Measurements from ENCODE around the gene STAU1.
A peak's percentile ranks its signal among the peaks of the same experiment; 100 is the strongest.
"Not testable (repeated sequence)": the region's sequence is repeated elsewhere in the genome, so short reads cannot be mapped to it uniquely, and the experiment has no call there.

Gene STAU1

DNA sequence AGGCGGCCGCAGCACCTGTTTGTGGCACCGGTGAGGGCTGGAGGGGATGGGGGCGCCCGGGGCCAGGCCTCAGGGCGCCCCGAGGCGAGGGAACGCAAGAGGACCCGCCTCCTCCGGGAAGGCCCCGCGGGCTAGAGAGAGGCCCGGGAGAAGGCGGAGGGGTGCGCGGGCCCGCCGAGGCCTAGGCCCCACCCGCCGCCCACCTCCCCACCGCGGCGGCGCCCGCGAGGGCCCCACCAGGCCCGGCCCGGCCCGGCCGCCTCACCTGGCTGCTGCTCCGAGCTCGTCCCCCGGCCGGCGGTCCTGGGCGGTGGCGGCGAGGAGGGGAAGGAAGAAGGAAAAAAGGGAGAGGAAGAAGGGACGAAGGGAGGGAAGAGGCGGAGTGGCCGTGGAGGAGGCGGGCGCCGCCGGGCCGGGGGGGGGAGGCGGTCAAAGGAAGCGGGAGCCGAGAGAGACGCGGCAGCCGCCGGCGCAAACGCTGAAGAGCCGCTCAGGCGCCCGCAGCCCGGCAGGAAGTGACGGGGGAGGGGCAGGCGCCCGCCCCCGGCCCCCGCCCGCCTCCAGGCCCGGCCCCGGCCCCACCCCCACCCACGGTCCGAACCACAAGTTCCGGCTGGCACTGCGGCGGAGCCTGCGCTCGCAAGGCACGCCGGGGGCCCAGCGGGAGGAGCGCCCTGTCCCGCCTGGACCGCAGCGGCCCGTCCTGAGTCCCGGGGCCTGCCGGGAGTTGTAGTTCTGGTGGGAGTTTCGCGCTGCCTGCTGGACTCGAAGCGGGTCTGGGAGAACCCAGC is at the start of gene STAU1:
TSS of gene STAU1 (minus strand) at position 484 of the 791 bp plus-strand sequence. CDS start 22,133 bp downstream, outside the sequence.
- peak; percentile 69 for DNase-seq

DNA sequence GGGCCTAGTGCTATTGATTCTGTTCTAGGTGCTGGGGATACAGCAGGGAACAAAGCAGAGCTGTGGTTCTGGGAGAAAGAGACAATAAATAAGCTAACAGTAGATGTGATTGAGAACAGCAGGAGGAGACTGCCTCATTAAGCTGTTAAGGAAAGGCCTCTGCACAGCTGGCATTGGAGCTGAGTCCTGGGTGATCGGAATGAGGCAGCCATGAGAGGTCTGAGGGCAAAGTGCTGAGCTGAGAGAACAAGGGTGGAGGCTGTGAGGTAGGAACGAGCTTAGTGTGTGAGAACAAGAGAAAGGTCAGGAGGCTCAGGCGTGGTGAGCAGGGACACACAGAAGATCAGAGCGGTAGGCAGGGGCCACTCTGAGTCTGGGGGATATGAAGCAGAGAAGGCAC is 49.4 kb upstream of the STAU1 start:
- no peak for DNase-seq

- DNase-seq: no peak
Measured at GRCh38 chr20:49236301-49236700, 48.2 kb upstream of the STAU1 start.

DNA sequence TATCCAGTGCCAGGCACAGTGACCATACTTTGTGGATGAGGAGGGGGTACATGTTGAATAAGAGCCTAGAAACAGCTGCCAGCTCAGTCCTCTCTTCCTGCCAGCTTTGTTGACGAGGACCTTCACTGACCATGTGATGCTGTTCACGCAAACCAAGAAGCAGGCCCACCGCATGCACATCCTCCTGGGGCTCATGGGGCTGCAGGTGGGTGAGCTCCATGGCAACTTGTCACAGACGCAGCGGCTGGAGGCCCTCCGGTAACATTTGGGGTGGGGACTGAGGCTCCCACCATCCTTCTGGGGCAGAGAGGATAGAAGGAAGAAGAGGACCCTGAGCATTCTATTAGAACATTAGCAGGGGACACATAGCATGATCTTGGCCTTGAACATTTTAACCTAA is 46.7 kb upstream of the STAU1 start:
- DNase-seq: no peak

- DNase-seq: no peak
Measured at GRCh38 chr20:49233226-49233625, 45.1 kb upstream of the STAU1 start.

- no peak for DNase-seq
Measured at GRCh38 chr20:49231471-49231870, 43.3 kb upstream of the STAU1 start.

DNA sequence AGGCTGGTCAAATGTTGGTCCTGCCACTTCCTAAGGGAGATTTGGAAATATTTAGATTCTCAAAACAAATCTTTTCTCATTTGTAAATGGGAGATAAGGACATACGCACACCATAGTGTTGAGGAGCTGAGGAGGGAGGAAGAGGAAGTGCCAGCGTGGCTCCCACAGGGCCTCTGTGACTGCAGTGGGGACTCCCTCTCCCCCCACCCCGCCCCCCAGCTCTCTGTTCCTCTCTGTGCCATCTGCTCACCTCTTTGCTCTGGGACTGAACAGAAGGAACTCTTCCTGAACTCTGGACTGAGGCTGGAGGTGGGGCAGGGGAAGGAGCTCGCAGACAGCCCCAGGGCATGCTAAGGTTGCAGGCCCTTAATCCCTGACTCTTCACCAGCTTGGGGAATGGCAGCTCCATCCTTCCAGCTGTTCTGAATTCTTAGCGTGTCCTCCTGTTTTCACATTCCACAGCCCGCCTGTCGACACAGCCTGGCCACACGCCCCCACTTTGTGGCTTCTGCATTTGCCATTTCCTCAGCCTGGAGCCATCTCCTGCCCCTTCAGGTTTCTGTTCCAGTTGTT is 42.5 kb upstream of the STAU1 start:
- DNase-seq: no peak

- peak; percentile 51 for DNase-seq
Measured at GRCh38 chr20:49230021-49230420, 41.9 kb upstream of the STAU1 start.

DNA sequence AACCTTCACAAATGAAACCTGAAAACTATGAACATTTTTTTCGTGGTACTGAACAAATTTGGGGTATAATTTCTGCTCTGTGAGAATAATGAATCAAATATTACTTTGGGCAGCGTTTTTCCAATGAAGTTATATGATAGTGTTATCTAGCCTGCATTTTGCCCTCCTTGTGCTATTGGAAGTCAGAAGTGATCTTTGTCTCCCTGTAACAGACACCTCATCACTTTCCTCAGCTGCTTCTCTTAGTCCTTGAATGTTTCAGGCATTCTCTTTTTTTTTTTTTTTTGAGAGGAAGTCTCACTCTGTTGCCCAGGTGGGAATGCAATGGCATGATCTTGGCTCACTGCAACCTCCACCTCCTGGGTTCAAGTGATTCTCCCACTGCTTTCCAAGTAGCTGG is 41.2 kb upstream of the STAU1 start:
- DNase-seq: no peak

DNA sequence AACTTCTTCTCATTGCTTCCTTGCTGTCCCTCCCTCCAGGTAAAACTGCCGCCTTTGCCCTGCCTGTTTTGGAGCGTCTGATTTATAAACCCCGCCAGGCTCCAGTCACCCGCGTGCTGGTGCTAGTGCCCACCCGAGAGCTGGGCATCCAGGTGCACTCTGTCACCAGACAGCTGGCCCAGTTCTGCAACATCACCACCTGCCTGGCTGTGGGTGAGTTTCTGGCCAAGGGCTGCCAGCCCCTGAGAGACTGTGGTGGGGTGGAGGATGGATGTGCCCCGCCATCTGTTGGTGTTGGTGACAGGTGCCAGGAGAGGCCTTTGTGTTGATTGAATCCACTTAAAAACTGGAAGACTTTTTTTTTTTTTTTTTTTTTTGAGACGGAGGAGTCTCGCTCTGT is 40.5 kb upstream of the STAU1 start:
- no peak for DNase-seq

DNA sequence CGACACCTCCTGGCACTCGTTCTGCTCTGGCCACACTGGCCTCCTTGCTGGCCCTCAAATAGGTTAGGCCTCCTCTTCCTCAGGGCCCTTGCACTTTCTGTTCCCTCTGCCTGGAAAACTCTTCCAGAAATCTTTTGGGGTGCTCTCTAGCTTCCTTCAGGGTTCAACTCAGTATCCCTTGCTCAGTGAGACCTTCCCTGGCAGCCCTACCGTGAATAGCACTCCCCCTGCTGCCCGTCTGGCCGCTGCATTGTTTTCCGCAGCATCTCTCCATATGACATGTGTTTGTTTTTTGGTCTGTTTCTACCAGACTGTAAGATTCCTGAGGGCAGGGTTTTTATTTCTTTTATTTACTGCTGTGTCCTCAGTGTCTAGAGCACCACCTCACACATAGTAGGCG is 37.8 kb upstream of the STAU1 start:
- DNase-seq: no peak

- no peak for DNase-seq
Measured at GRCh38 chr20:49219924-49220831, 32.0 kb upstream of the STAU1 start.

GRCh38 chr20:49219091-49219923 is 31.2 kb upstream of the STAU1 start, which contains the start of gene DDX27:
TSS of gene DDX27 (plus strand) at chr20:49219416. CDS start at chr20:49219449, 33 bp downstream.
- peak; percentile 94 for DNase-seq

DNA sequence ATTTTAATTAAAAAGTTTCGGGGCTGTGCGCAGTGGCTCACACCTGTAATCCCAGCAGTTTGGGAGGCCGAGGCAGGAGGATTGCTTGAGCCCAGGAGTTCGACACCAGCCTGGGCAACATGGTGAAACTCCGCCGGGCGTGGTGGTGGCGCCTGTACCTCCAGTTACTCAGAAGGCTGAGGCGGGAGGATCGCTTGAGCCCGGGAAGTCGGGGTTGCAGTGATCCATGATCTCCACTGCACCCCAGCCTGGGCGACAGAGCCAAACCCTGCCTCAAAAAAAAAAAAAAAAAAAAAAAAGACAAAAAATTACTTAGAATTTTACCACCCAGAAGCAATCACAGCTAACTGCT is 30.6 kb upstream of the STAU1 start:
- DNase-seq: not testable (repeated sequence)

GRCh38 chr20:49216991-49217578 is 29.0 kb upstream of the STAU1 start:
- DNase-seq: peak; percentile 14

- no peak for DNase-seq
Measured at GRCh38 chr20:49215232-49215631, 27.1 kb upstream of the STAU1 start.

DNA sequence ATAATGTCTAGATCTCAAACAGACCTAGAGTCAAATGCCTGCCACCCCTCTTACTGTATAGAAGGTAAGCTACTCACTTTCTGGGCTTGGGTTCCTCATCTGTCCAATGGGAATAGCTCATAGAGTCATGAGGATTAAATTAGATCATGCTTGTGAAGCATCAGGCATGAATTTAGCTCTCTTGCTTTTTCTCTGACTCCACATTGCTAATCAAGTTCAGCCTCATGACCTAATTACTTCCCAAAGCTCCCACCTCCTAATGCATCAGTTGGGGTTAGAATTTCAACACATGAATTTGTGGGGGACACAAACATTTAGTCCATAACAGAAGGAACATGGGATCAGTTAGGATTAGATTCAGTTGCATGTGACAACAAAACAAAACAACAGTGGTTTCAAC is 26.4 kb upstream of the STAU1 start:
- DNase-seq: no peak

DNA sequence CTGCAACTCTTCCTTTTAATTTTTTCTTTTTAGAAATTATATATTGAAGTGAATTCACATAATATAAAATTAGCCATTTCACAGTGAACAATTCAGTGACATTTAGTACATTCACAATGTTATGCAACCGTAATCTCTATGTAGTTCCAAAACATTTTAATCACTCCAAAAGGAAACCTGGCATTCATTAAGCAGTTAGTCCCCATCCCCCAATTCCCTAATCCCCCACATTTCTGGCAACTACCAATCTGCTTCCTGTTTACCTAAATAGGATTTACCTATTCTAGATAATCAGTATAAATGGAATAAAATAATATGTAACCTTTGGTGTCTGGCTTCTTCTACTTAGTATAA is 22.6 kb upstream of the STAU1 start:
- no peak for DNase-seq

DNA sequence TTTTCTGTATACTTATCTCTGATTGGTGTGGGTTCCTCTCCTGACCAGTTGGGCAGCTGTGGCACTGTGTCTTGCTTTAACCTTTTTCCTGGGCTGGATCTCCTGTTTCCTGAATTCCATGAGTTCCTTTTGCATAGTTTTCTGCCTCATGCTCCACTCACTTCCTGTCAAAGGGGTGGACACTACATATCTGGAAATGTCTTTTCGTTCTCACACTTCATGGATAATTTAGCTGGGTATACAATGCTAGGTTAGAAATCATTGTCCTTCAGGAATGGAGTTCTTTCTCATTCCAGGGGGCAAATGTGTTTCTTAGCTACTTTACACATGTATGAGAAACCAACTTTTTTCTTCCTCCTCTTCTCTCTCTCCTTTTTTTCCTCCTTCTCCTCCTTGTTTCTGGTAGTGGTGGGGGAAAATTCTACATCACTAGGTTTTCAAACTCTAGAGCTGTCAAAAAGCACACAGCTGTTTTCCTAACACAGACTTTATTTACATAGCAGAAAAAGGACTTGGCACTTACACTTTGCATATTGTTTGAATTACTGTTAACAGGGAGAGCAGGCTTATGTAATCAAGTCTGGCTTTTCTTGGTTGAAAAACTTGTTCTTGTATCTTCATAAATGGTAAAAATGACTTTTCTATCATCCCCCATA is 22.1 kb upstream of the STAU1 start:
- no peak for DNase-seq

GRCh38 chr20:49207076-49207475 is 18.9 kb upstream of the STAU1 start:
- no peak for DNase-seq

DNA sequence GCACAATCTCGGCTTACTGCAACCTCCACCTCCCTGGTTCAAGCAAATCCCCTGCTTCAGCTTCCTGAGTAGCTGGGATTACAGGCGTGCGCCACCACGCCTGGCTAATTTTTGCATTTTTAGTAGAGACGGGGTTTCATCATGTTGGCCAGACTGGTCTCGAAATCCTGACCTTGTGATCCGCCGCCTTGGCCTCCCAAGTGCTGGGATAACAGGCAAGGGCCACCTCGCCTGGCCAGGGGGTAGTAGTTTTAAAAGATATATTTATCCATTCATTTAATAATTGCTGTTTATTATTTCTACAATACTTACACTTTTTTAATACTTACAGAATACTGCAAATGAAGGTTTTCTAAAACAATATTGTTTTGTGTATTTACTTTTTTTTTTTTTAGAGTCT is 15.6 kb upstream of the STAU1 start:
- no peak for DNase-seq

DNA sequence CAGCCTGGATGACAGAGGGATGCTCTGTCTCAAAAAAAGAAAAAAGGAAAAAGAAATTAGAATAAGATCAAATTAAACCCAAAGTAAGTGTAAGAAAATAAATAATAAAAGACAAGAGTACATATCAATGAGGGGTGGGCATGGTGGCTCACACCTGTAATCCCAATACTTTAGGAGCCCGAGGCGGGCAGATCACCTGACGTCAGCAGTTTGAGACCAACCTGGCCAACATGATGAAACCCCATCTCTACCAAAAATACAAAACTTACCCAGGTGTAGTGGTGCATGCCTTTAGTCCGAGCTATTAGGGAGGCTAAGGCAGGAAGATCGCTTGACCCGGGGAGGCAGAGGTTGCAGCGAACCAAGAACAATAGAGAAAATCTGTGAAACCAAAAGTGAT is 14.9 kb upstream of the STAU1 start:
- DNase-seq: no peak
